ENCODE results near the gene DXO.
A peak's percentile ranks its signal among the peaks of the same experiment; 100 is the strongest.
"Not testable (repeated sequence)": the region's sequence is repeated elsewhere in the genome, so short reads cannot be mapped to it uniquely, and the experiment has no call there.

DXO gene

GRCh38 chr6:31971993-31972708 is at the start of gene DXO:
Gene DXO (minus strand): TSS chr6:31972138. CDS start chr6:31971675, 463 bp downstream.
- peak; percentile 98 for DNase-seq
- in situ Hi-C loops (cut with MboI; ENCODE audit: low pct_unique_long_range_greater_than_20kb, low sequenced_read_pairs) = no loop called here

GRCh38 chr6:32014547-32014946 is 42.6 kb upstream of the DXO start, which contains the start of gene C4B:
Gene C4B (plus strand): TSS chr6:32014795. CDS start chr6:32014846, 51 bp downstream.
- DNase-seq; in situ Hi-C loops (cut with MboI; ENCODE audit: low pct_unique_long_range_greater_than_20kb, low sequenced_read_pairs): not testable (repeated sequence)

- in situ Hi-C loops (cut with MboI; ENCODE audit: low pct_unique_long_range_greater_than_20kb, low sequenced_read_pairs); DNase-seq: not testable (repeated sequence)
These were observed 41.8 kb upstream of the DXO start for GRCh38 chr6:32013738-32014137.

GRCh38 chr6:32012941-32013617 is 41.1 kb upstream of the DXO start:
- DNase-seq; in situ Hi-C loops (cut with MboI; ENCODE audit: low pct_unique_long_range_greater_than_20kb, low sequenced_read_pairs): not testable (repeated sequence)

- DNase-seq; in situ Hi-C loops (cut with MboI; ENCODE audit: low pct_unique_long_range_greater_than_20kb, low sequenced_read_pairs): not testable (repeated sequence)
These were observed 39.1 kb upstream of the DXO start for GRCh38 chr6:32010856-32011530.

- in situ Hi-C loops (cut with MboI; ENCODE audit: low pct_unique_long_range_greater_than_20kb, low sequenced_read_pairs) = not testable (repeated sequence)
These were observed 37.6 kb upstream of the DXO start for GRCh38 chr6:32009537-32009936.

GRCh38 chr6:32008616-32009015 is 36.7 kb upstream of the DXO start:
- DNase-seq; in situ Hi-C loops (cut with MboI; ENCODE audit: low pct_unique_long_range_greater_than_20kb, low sequenced_read_pairs): not testable (repeated sequence)

More at GRCh38 chr6:32009537-32009936, 37.6 kb upstream of the DXO start:
- not testable (repeated sequence) for DNase-seq

GRCh38 chr6:32008037-32008436 is 36.1 kb upstream of the DXO start:
- in situ Hi-C loops (cut with MboI; ENCODE audit: low pct_unique_long_range_greater_than_20kb, low sequenced_read_pairs); DNase-seq: not testable (repeated sequence)

GRCh38 chr6:32007086-32007485 is 35.1 kb upstream of the DXO start:
- in situ Hi-C loops (cut with MboI; ENCODE audit: low pct_unique_long_range_greater_than_20kb, low sequenced_read_pairs); DNase-seq: not testable (repeated sequence)

- in situ Hi-C loops (cut with MboI; ENCODE audit: low pct_unique_long_range_greater_than_20kb, low sequenced_read_pairs); DNase-seq: not testable (repeated sequence)
These were observed 34.1 kb upstream of the DXO start for GRCh38 chr6:32005991-32006529.

GRCh38 chr6:32005538-32005880 is 33.6 kb upstream of the DXO start:
- DNase-seq; in situ Hi-C loops (cut with MboI; ENCODE audit: low pct_unique_long_range_greater_than_20kb, low sequenced_read_pairs): not testable (repeated sequence)

GRCh38 chr6:32004864-32005537 is 33.1 kb upstream of the DXO start:
- in situ Hi-C loops (cut with MboI; ENCODE audit: low pct_unique_long_range_greater_than_20kb, low sequenced_read_pairs); DNase-seq: not testable (repeated sequence)

- in situ Hi-C loops (cut with MboI; ENCODE audit: low pct_unique_long_range_greater_than_20kb, low sequenced_read_pairs) = not testable (repeated sequence)
These were observed 32.5 kb upstream of the DXO start for GRCh38 chr6:32004393-32004792.

GRCh38 chr6:32003301-32003700 is 31.4 kb upstream of the DXO start:
- in situ Hi-C loops (cut with MboI; ENCODE audit: low pct_unique_long_range_greater_than_20kb, low sequenced_read_pairs) = not testable (repeated sequence)

More at GRCh38 chr6:32004393-32004792, 32.5 kb upstream of the DXO start:
- peak; percentile 21 for DNase-seq

GRCh38 chr6:32002546-32003268 is 30.8 kb upstream of the DXO start:
- in situ Hi-C loops (cut with MboI; ENCODE audit: low pct_unique_long_range_greater_than_20kb, low sequenced_read_pairs); DNase-seq: not testable (repeated sequence)

More at GRCh38 chr6:32003301-32003700, 31.4 kb upstream of the DXO start:
- not testable (repeated sequence) for DNase-seq

- in situ Hi-C loops (cut with MboI; ENCODE audit: low pct_unique_long_range_greater_than_20kb, low sequenced_read_pairs); DNase-seq: not testable (repeated sequence)
These were observed 24.4 kb upstream of the DXO start for GRCh38 chr6:31996385-31996784.

- in situ Hi-C loops (cut with MboI; ENCODE audit: low pct_unique_long_range_greater_than_20kb, low sequenced_read_pairs); DNase-seq: not testable (repeated sequence)
These were observed 22.5 kb upstream of the DXO start for GRCh38 chr6:31994421-31994820.

- in situ Hi-C loops (cut with MboI; ENCODE audit: low pct_unique_long_range_greater_than_20kb, low sequenced_read_pairs) = not testable (repeated sequence)
These were observed 17.4 kb upstream of the DXO start for GRCh38 chr6:31989363-31989762.

More at GRCh38 chr6:31989363-31989762, 17.4 kb upstream of the DXO start:
- not testable (repeated sequence) for DNase-seq

All from KBM-7 (cell line).